Right renal cortex interstitium (tissue), 3 donors: Measurements from ENCODE around the gene MXRA8. TPM values are rescaled to one million over a fixed set of nuclear protein-coding genes. Genes with fewer than 3 reads are reported as not detected.
"Not testable (repeated sequence)": the region's sequence is repeated elsewhere in the genome, so short reads cannot be mapped to it uniquely, and the experiment has no call there.

Experiments used
- DNase-seq, 3 donors: peaks; one replicate each; pipeline ENCODE4 v3.0.0-alpha.2; 2013; ENCODE audit warnings: low read depth in 3 of 3, low spot score in 2 of 3
- polyA plus RNA-seq, 3 donors: library from polyadenylated mRNA; unstranded; fragments of 120-200 nt; gene quantifications; one replicate each; pipeline ENCODE4 v1.2.1, GENCODE V29; 2013; ENCODE audit not compliant: insufficient read length in 3 of 3

Gene MXRA8
- polyA plus RNA-seq, 3 donors: 145 to 157 (median 156) TPM

DNA sequence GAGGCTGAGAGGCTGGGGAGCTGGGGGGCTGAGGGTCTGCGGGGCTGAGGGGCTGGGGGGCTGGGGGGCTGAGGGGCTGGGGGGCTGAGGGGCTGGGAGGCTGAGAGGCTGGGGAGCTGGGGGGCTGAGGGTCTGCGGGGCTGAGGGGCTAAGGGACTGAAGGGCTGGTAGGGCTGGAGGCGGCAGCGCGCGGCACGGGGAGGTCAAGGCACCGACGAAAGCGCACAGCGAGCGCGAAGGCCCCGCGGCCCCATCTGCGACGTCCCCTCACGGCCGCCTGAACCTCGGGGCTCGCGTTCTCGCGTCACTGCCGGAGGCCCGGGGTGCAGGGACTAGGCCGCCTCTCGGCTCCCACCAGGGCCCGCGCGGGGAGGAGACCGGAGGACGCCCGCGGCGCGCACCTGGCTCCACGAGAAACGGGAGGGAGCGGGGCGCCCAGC lies 34.3 kb downstream of the MXRA8 start:
- no peak for DNase-seq

DNA sequence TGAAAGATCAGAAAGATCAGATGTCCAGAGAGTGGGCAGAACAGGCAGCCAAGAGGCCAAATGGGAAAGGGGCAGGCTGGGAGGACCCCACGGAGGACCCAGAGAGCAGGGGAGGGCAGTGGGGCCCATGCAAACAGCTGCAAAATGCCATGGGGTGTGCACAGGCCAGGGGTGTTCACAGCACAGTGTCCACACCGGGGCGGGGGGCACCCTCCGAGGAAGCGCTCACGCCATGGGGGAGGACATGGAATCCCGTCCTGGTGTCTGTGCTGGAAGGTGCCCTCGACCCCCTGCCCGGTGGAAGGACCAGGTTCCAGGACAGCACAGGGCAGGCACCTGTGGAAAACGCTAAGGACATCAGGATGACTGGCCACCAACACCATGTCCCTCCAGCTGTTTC lies 35.4 kb downstream of the MXRA8 start:
- DNase-seq: no peak

DNA sequence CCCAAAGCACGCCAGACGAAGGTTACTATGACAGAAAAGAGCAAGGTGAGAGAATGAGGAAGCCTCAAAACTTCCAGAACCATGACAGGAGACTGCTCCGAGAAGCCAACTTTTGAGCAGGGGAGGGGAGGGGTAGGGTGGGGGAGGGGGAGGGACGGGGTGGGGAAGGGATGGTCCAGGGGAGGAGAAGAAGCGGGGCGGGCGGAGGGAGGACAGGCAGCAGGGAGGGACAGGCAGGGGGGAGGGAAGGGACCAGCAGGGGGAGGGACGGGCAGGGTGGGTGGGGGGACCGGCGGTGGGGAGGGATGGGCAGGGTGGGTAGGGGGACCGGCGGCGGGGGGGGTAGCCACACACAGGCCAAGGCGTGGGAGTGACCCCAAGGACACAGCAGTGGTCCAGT lies 35.9 kb downstream of the MXRA8 start:
- DNase-seq: no peak

DNA sequence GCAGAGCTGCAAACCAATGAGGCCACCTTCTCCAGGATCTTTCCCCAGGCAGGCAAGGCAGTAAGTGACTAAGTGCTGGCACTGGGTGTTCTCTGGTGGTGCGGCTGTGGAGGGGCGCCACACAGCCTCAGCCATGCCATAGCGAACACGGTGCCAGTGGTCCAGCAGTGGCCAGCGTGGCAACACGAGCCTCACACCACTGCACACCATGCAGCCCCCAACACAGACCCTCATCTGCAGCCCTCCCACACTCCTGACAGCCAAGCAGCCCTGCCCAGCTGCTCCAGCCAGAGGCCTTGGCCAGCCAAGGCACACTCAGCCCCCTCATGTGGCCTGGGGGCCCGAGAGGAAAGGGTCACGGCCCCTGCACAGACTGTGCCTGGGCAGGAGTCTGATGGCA lies 36.9 kb downstream of the MXRA8 start:
- DNase-seq: no peak

DNA sequence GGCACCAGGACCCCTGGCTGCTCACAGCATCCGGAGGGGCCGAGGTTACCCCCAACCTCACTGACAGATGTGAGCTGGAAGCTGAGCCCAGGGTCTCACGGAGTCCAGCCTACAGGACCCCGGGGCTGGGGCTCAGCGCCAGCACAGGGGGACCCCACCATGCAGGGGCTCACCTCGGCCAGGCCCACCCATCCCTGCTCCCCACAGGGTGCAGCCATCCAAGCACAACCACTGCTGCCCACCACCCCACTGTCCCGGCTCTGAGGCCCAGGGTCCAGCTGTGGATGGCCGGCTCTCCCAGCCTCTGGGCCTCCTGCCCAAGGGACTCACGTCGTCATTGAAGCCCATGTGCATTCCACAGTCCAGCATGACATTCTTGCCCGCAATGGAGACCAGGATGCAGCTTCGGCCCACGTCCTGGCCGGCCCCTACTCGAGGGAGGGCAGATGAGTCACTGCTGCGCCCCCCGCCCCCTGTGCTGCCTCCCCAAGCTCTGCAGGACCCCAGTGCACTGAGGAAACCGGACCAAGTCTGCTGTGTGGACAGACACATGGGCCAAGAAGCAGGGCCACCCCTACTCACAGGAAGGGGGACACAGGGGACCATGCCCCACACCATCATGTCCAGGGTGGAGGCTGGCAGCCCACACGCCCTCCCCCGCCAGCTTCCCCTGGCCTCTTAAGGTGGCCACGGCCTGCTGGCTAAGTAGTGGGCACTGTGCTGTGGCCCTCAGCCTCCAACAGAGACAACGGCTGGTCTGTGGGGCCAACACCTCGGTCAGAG lies 37.5 kb downstream of the MXRA8 start:
- DNase-seq: no peak

DNA sequence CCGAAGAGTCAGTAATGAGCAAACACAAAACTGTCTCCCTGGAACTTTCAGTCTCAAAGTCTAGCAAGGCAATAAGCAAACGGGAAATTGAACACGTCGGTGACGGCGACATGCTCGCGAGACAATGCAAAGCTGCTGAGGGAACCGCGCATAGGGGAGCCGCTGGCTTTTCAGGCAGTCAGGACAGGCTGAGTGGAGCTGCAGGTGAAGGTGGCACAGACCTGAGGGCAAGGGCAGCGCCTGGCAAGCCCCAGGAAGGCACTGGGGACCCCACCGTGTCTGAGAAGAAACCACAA lies 38.8 kb downstream of the MXRA8 start:
- no peak for DNase-seq

DNA sequence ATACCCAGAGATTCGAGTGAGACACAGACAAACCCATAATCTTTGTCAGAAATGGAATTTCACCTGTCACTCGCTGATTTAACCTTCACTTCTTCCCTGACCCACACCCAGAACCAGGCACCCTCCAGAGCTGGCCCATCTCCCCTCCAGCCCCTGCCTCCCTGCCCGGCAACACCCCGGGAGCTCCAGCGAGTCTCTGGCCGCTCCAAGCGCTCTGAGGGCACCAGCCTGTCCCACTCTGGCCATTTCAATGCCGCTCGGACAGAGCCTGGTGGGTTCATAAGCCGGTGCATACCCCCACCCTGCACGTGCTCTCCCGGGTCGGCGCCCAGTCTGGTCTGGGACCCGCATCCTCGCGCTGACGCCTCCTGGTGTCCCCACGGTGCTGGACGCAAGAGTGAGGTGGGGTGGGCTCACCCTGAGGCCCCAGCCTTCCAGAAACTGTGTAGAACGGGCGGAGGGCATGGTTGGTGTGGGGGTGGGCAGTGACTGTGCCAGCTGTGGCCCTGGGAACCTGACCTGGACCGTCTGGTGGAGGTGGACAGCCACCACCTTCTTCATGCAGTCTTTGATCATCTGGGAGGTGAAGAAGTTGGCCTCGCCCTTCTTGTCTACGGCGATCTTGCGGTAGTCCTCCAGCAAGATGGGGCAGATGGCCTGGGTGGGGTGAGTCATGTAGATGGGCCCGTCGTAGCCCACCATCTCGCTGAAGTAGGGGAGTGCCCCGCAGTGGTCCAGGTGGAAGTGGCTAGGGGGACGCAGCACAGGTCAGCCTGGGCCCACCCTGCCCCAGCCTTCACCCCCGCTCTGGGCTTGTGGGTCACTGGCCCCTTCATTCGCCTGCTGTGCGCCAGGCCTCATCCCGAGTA lies 39.3 kb downstream of the MXRA8 start:
- no peak for DNase-seq

DNA sequence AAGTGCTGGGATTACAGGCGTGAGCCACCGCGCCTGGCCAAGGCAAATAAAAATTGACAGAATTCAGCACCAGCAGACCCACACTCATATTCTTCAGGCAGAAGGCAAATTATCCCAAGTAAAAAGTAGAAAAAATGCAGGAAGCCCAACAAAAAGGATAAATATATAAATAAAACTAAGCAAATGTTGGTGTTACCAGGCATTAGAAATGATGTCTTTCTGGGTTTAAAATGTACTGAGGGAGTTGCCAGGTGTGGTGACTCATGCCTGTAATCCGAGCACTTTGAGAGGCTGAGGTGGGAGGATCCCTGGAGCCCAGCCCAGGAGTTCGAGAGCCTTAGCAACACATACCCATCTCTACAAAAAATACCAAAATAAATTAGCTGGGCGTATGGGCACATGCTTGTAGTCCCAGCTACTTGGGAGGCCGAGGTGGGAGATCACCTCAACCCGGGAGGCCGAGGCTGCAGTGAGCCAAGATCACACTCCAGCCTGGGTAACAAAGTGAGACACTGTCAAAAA lies 40.2 kb downstream of the MXRA8 start:
- DNase-seq: no peak

DNA sequence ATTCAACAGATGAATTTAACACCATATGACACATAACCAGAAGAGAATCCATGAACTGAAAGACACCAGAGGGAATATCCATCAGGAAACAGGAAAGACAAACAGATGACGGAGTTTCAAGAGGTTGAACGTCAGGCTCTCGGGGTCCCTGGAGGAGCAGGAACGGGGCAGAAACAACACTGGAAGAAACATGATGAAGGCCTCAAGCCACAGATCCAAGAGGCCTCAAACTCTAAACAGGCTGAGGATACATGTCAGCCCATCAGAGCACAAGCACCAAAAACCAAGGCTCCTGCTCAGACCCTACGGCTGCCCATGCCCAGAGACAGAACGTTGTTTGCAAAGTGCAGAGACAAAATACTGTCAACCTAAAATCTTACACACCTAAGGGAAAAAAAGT lies 40.9 kb downstream of the MXRA8 start:
- no peak for DNase-seq

DNA sequence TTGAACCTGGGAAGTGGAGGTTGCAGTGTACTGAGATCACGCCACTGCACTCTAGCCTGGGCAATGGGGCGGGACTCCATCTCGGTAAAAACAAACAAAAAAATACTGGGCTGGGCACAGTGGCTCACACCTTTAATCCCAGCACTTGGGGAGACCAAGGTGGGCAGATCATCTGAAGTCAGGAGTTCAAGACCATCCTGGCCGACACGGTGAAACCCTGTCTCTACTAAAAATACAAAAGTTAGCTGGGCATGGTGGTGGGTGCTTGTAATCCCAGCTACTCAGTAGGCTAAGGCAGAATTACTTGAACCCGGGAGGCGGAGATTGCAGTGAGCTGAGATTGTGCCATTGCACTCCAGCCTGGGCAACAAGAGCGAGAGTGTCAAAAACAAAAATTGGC lies 42.2 kb downstream of the MXRA8 start:
- DNase-seq: not testable (repeated sequence)

DNA sequence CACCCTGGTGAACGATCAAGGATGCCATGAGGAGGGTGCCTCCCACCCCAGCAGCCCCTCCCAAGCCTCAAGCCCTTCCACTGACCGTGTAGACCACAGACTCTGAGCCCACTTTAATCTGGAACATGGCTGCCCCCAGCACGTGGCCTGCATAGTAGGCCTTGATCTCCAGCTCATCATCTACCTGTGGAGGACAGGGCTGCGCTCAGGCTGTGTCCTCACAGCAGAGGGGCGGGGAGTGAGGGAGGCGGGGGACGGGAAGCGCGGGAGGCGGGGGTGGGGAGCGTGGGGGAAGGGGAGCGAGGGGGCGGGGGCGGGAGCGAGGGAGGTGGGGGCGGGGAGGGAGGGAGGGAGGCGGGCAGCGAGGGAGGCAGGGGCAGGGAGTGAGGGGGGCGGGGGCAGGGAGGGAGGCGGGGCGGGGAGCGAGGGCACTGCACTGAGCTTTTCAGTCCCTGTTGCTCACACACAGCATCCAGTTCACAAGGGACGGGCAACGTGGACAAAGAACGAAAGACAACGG lies 42.9 kb downstream of the MXRA8 start:
- DNase-seq: no peak

DNA sequence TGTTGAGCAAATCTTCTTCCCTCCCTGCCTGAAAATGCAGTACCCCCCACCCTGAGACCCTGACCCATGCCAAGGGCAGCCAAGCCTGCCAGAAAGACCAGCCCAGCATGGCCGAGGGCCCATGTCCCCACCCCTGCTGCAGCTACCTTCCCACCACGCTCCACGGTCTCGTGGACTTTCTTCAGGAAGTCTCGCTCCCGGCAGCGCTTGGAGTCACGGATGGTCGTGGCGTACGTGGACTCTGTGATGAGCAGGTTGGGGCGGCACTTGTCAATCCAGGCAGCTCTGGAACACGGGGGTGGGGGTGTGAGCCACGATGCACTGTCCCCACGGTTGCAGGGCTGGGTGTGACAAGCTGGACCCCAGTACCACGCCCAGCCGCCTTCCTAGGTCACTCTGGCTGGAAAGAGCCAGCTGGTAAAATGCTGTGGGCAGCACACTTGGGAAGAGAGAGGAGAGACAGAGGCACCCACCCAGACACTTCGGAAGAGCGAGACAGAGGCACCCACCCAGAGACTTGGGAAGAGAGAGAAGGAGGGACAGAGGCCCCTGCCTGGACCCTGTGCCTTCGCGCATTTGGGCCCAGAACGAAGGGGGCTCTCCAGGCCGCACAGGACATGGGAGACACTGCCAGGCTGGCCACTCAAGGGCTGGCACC lies 43.5 kb downstream of the MXRA8 start:
- no peak for DNase-seq

DNA sequence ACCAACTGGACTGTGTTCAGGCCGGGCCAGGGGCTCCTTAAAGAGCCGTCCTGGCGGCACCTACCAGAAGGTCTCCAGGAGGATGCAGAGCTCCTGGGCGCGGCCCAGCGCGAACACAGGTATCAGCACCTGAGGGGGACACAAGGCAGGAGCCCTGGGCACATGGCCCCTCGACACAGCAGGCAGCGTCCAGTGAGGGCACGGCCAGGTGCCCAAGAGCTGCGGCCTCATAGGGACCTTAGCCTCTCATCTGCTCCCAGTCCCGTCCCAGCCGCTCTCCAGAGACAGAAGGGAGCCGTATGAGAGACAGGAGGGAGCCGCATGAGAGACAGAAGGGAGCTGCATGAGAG lies 44.1 kb downstream of the MXRA8 start:
- no peak for DNase-seq

DNA sequence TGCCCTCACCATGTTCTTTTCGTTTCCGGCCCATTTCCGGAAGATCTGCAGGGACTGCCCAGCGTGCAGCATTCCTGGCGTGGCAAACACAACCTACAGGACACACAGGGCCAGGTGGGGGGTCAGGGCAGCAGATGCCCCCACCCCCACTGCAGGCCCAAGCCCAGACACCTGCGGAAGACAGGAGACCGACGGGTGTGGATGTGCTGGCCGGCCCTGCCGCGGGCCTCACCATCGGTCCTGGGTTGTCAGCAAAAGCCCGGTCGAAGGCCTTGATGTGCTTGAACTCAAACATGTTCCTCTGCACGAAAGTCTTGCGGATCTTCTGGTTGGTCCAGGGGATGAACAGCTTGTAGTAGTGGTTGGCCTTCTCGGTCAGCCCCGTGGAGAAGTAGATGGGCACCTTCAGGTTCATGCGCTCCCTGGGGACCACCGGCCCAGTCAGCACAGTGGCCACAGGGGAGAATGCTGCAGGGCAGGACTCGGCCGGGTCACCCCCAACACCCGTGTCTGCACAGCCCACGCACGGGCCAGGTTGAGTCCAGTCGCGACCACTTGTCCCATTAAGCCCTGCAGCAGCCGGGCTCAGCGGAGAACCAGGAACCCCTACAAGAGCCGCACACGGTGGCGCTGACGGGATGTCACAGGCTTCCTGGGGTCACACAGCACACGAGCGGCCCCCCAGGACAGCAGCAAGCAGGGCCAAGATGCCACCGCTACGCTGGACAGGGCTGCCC lies 44.7 kb downstream of the MXRA8 start:
- no peak for DNase-seq

DNA sequence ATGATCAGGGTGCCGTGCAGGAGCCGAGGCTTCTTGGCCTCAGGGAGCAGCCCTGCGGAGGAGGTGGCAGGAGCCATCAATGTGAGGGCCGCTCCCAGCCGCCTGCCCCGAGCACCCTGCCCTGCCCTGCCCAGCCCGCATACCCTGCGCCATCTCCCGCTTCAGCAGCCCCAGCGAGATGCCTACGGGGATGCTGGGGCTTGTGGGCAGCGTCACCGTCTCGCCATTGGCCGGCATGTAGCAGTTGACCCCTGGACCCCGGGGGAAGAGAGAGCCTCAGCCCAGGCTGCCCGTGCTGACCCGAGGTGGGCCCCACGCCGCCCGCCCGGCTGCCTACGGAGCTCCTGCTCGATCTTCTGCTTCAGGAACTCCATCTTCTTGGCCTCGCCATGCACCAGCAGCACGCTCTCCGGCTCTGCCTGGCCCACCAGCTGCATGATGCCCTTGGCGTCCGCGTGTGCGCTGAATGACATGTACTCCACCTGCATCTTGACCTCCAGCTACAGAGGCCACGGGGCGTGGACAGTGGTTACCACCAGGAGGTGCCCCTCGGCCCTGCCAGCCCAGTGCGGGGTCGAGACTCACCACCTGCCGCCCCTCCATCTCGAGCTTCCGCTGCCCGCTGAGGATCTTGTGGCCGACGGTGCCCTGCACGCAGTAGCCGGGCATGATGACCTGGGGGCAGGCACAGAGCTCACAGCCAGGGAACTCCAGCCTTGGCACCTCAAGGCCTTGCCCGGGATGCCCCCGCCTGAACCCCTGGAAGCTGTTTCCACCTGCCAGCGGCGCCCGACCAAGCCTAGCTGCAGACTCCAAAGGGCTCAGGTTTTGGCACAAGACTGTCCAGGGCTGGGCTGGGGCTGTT lies 45.7 kb downstream of the MXRA8 start:
- no peak for DNase-seq

DNA sequence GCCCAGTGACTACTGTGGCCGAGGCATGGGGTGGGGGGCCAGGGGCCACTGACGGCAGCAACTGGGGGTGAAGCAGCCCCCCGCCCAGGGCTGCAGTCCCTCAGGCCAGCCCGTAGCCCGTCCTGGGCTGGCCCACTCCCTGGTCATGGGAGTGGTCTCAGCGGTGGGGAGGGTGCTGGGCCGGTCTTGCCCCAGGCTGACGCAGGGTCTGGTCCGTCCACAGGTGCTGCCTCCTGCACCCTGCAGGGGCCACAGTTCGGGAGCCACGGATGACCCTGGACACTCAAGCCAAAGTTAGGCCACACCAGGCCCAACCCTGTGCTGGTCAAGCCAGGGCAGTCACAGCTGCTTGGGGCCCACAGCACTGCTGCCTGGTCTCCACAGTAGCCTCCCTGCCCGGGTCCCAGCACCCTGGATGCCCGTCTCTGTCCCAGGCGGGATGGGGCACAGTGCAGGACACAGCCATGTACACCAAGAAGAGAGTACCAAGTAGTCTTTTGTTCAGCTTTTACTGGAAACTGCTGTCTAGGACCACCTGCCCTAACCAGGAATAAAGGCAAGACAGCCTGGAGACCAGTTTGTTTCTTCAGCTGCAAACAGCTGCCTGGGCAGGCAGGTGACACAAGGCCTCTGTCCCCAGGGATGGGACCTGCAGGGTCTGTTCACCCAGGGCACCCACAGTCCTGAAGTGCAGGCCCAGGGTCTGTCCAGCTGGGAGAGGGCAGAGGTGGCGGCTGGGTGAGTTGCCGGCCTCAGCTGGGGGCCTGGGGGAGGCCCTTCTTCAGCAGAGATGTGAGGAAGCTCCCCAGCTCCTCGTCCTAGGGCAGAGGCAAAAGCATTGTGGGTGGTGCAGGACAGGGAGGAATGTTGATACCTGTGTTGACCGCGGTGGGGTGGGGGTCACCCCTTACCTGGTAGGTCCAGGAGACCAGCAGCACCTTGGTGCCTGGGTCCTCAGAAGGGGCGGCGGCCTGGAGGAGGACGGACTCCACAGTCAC lies 46.9 kb downstream of the MXRA8 start:
- no peak for DNase-seq

DNA sequence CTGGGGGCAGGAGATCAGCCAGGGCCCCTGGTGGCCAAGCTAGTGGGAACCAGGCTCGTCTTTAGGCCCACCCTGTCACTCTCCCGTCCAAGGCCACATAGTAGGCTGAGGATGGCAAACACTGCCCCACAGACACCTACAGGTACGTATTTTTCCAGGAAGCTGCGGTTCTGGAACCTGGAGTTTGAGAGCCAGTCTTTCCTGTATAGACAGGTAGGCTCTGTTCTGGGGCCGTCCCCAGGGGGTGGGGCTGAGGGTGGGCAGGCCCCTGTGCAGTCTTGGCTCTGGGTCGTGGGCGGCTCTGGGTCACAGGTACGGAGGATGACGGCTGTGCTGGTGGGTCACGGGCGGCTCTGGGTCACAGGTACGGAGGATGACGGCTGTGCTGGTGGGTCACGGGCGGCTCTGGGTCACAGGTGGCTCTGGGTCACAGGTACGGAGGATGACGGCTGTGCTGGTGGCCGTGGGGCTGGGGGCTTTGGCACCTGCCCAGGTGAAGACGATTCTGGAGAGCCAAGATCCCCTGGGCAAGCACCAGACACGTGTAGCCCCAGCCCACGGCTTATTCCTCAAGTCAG lies 47.8 kb downstream of the MXRA8 start:
- no peak for DNase-seq

DNA sequence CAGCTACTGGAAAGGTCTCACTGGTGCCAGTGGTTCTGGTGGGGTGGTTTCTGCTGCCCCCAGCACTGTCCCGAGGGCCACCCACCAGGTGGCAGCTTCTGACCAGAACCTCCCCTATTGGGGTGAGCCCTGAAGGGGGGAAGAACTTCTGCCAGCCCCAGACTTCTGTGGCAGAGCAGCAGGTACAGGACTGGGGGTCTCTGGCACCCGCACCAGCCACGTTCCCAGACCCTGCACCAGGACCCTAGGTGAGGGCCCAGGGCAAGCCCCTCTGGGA lies 48.3 kb downstream of the MXRA8 start:
- DNase-seq: no peak
